Hepatocyte (in vitro differentiated cells): ENCODE measurements around the gene LRRC4. TPM values are rescaled to one million over a fixed set of nuclear protein-coding genes. Genes with fewer than 3 reads are reported as not detected.

Experiments used
- DNase-seq: peaks from one replicate; pipeline ENCODE4 v3.0.0-alpha.2; 2016; ENCODE audit warnings: low spot score
- H2AFZ ChIP-seq: fragments of 200-600 bp; sonication (generic); 2 replicates; pipeline ENCODE4 v1.6.0; 2016; ENCODE audit warnings: antibody characterized with exemption, mild to moderate bottlenecking
- H3K27ac ChIP-seq: fragments of 200-600 bp; sonication (generic); 2 replicates; pipeline ENCODE4 v1.5.1; 2016; ENCODE audit warnings: mild to moderate bottlenecking
- H3K27me3 ChIP-seq: fragments of 200-600 bp; sonication (generic); 2 replicates; pipeline ENCODE4 v1.6.1; 2016
- H3K36me3 ChIP-seq: fragments of 200-600 bp; sonication (generic); replicated peaks from 2 replicates; pipeline ENCODE4 v1.5.1; 2016; ENCODE audit warnings: low read depth; ENCODE audit not compliant: insufficient read depth
- H3K4me1 ChIP-seq: fragments of 200-600 bp; sonication (generic); 2 replicates; pipeline ENCODE4 v1.5.1; 2016; ENCODE audit warnings: mild to moderate bottlenecking, moderate library complexity; ENCODE audit not compliant: insufficient read depth
- H3K4me2 ChIP-seq: fragments of 200-600 bp; sonication (generic); 2 replicates; pipeline ENCODE4 v1.6.0; 2016
- H3K4me3 ChIP-seq: fragments of 200-600 bp; sonication (generic); 2 replicates; pipeline ENCODE4 v1.5.1; 2016; ENCODE audit warnings: mild to moderate bottlenecking
- H3K79me2 ChIP-seq: fragments of 200-600 bp; sonication (generic); 2 replicates; pipeline ENCODE4 v1.6.0; 2017; ENCODE audit warnings: mild to moderate bottlenecking
- H3K9me2 ChIP-seq: fragments of 200-600 bp; sonication (generic); replicated peaks from 2 replicates; pipeline ENCODE4 v1.6.0; 2017; ENCODE audit warnings: mild to moderate bottlenecking; ENCODE audit not compliant: insufficient read depth
- H3K9me3 ChIP-seq: fragments of 200-600 bp; sonication (generic); 2 replicates; pipeline ENCODE4 v1.5.1; 2016; ENCODE audit warnings: low read depth, mild to moderate bottlenecking
- H4K20me1 ChIP-seq: fragments of 200-600 bp; sonication (generic); 2 replicates; pipeline ENCODE4 v1.6.0; 2016; ENCODE audit warnings: mild to moderate bottlenecking; ENCODE audit not compliant: insufficient read depth, poor library complexity, severe bottlenecking
- CTCF ChIP-seq: fragments of 200-600 bp; sonication (generic); IDR thresholded peaks from 2 replicates; pipeline ENCODE4 v1.5.1; 2016; ENCODE audit warnings: antibody characterized with exemption, mild to moderate bottlenecking; ENCODE audit not compliant: poor library complexity
- EZH2 ChIP-seq: fragments of 200-600 bp; sonication (generic); IDR thresholded peaks from 2 replicates; pipeline ENCODE4 v1.6.1; 2016; ENCODE audit warnings: antibody characterized with exemption, mild to moderate bottlenecking, borderline replicate concordance
- EZH2phosphoT487 ChIP-seq: fragments of 200-600 bp; sonication (generic); IDR thresholded peaks from one replicate; pipeline ENCODE4 v1.6.1; 2018; ENCODE audit warnings: antibody characterized with exemption, mild to moderate bottlenecking, low read depth, moderate library complexity; ENCODE audit not compliant: unreplicated experiment, severe bottlenecking
- WGBS: methylation state at CpG from one replicate; pipeline ENCODE4 v1.1.6; 2016; ENCODE audit warnings: low lambda C conversion rate; ENCODE audit errors: missing lambda C conversion rate; 5-methylcytosine and 5-hydroxymethylcytosine counted together
- polyA plus RNA-seq: library from polyadenylated mRNA; unstranded; fragments of >200 nt; fragmentation: Nextera tagmentation; extraction: Ambion mirVana; gene quantifications from 2 replicates; pipeline ENCODE4 v1.2.1, GENCODE V29; 2016
- total RNA-seq: library from RNA; depleted of rRNA; stranded (reverse); fragments of >200 nt; gene quantifications from 2 replicates; pipeline ENCODE4 v1.2.3, GENCODE V29; 2014

Gene LRRC4
- total and polyA plus RNA-seq, 2 experiments from 2014 or later, result 3.9 to 15.1 TPM

GRCh38 chr7:127996253-127997071 lies 34.8 kb downstream of the LRRC4 start:
- H3K27ac ChIP-seq, result peak overlapping the region; percentile 46
- no peak overlapping the region for H3K4me3 ChIP-seq
- H3K9me2 ChIP-seq, result no peaks in the 10 kb centered on the region
- H3K4me1 ChIP-seq, result peaks cover 41% of the 10 kb centered on the region
- 84% methylated on average over 11 of the region's 11 CpGs for WGBS
- H3K79me2 ChIP-seq, result peaks cover 2% of the 10 kb centered on the region
- H3K9me3 ChIP-seq, result no peaks in the 10 kb centered on the region
- no peak overlapping the region for H2AFZ ChIP-seq
- H3K27me3 ChIP-seq, result no peaks in the 10 kb centered on the region
- H3K4me2 ChIP-seq, result peak overlapping the region; percentile 24
- peaks cover 6% of the 10 kb centered on the region for H4K20me1 ChIP-seq
- H3K36me3 ChIP-seq, result no peaks in the 10 kb centered on the region
- DNase-seq, result no peak
- TF ChIP-seq EZH2 (no peak), EZH2phosphoT487 (no peak), CTCF (no peak)

DNA sequence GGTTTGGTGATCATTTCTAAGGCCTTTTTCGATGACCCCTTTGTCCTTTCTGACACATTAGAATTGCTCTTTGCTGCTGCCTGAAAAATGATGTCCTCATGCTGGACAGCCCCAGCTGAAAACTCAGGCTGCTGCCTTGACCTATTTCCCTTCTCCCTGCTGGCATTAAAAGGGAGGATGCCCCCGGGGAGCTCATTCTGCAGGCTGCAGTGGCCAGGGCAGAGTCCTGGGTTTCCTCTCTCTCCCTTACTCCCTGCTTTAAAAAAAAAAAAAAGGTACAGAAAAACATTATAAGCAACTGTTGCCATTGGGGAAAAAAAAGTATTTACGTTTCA lies 35.4 kb downstream of the LRRC4 start:
- H4K20me1 ChIP-seq, result peaks cover 6% of the 10 kb centered on the region
- H3K79me2 ChIP-seq, result peaks cover 2% of the 10 kb centered on the region
- no peaks in the 10 kb centered on the region for H3K27me3 ChIP-seq
- H3K27ac ChIP-seq, result peak overlapping the region; percentile 46
- no peaks in the 10 kb centered on the region for H3K9me3 ChIP-seq
- 55% methylated on average over 3 of the region's 3 CpGs for WGBS
- no peak for DNase-seq
- no peak overlapping the region for H3K4me3 ChIP-seq
- H2AFZ ChIP-seq, result no peak overlapping the region
- TF ChIP-seq CTCF (no peak), EZH2 (no peak), EZH2phosphoT487 (no peak)
- no peaks in the 10 kb centered on the region for H3K36me3 ChIP-seq
- H3K4me1 ChIP-seq, result peaks cover 41% of the 10 kb centered on the region
- H3K4me2 ChIP-seq, result peak overlapping the region; percentile 24
- H3K9me2 ChIP-seq, result no peaks in the 10 kb centered on the region

DNA sequence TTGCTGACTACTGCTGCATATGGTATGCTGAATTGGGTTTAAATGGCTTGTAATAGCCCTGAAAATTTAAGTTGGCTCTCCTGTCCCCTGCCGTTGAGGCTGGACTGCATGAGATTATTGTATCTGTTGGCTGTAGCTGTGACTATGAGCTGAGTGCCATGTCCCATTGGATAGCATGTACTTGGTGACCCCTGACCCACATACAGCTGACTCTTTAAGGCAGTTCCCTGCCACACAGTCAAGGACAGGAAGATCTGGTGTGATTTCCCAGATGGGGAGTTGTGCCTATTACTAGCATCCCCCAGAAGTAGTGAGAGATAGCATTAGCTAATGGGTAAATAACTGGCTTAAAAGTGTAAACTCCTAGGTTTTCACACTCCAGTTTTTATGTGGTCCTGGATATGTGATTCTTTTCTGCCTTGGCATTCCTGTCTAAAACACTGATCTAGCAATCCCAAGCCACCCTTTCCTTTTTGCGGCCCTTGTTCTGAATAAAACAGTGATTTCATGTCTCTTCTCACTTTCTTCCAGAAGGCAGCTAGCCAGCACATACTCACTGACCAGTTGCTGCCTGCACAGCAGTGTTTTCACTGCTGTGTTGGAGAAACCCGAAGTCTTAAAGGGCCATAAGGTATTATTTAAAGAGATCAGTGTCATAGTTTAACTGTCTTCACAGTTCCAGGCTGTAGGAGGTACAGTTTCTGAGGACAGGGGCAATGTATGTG lies 35.9 kb downstream of the LRRC4 start:
- no peak overlapping the region for H3K4me2 ChIP-seq
- no peaks in the 10 kb centered on the region for H3K9me3 ChIP-seq
- H3K9me2 ChIP-seq, result no peaks in the 10 kb centered on the region
- peaks cover 37% of the 10 kb centered on the region for H3K4me1 ChIP-seq
- peaks cover 2% of the 10 kb centered on the region for H3K79me2 ChIP-seq
- H3K27me3 ChIP-seq, result no peaks in the 10 kb centered on the region
- H4K20me1 ChIP-seq, result peaks cover 6% of the 10 kb centered on the region
- TF ChIP-seq CTCF, result no peak
- no peak for TF ChIP-seq EZH2phosphoT487
- no peak for TF ChIP-seq EZH2
- WGBS, result 44% methylated on average over 3 of the region's 3 CpGs
- no peaks in the 10 kb centered on the region for H3K36me3 ChIP-seq
- H3K4me3 ChIP-seq, result no peak overlapping the region
- no peak overlapping the region for H2AFZ ChIP-seq
- no peak for DNase-seq
- H3K27ac ChIP-seq, result peak overlapping the region; percentile 46
